HFF-Myc (cell line): Measurements from ENCODE around the gene OSBPL5.
"Not testable (repeated sequence)": the region's sequence is repeated elsewhere in the genome, so short reads cannot be mapped to it uniquely, and the experiment has no call there.

Experiments used
- DNase-seq: peaks from one replicate; pipeline ENCODE4 v3.0.0-alpha.2; 2011; ENCODE audit warnings: low read depth; ENCODE audit errors: extremely low read depth
- H3K4me3 ChIP-seq: replicated peaks from 2 replicates; pipeline ENCODE4 v1.5.1; 2011; ENCODE audit warnings: low read depth, mild to moderate bottlenecking, control low read depth, low read length
- TF ChIP-seq, protein P1 (sequence below): IDR thresholded peaks from 2 replicates; pipeline ENCODE4 v1.5.1; 2012; ENCODE audit warnings: mild to moderate bottlenecking, low read depth, low read length, control low read depth; ENCODE audit errors: missing control alignments

The OSBPL5 gene

DNA sequence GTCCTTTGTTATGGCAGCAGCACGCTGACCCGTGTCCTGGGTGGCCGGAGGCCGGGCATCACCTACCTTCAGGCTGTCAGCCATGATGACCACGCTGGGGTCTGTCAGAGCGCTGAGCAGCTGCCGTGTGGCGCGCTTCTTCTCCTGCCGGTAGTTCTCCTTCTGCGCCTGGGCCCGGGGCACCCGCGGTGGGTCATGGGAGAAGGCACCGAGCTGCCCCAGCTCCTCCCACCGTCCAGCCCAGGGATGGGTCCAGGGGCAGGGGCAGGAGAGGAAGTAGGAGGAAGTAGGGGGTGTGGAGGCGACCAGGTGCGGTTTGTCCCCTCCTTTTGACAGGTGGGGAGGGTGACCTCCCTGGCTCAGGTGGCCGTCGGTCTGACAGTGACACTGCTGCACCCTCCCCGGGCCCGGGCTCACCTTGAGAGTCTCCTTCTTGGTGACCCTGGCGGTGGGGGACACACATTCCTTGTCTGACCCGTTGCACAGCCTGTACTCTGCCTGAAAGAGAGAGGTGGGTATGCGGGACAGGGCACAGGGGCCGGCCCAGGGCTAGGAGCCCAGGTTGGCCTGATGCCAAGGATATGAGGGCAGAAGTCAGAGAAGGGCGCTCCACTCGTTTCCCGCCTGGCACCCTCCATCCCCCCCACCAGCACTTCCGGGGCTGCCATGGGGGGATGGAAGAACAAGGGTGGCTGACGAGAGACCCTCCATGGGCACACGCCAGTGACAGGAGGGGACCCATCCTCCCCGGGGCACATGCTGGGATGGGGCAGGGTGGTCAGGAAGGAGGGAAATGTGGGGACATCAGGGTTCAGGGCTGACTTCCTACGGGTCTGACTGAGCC, 43.0 kb downstream of the OSBPL5 start:
- no peak for DNase-seq
- no peak overlapping the region for H3K4me3 ChIP-seq
- TF ChIP-seq, protein P1, sequence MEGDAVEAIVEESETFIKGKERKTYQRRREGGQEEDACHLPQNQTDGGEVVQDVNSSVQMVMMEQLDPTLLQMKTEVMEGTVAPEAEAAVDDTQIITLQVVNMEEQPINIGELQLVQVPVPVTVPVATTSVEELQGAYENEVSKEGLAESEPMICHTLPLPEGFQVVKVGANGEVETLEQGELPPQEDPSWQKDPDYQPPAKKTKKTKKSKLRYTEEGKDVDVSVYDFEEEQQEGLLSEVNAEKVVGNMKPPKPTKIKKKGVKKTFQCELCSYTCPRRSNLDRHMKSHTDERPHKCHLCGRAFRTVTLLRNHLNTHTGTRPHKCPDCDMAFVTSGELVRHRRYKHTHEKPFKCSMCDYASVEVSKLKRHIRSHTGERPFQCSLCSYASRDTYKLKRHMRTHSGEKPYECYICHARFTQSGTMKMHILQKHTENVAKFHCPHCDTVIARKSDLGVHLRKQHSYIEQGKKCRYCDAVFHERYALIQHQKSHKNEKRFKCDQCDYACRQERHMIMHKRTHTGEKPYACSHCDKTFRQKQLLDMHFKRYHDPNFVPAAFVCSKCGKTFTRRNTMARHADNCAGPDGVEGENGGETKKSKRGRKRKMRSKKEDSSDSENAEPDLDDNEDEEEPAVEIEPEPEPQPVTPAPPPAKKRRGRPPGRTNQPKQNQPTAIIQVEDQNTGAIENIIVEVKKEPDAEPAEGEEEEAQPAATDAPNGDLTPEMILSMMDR, result no peak

DNA sequence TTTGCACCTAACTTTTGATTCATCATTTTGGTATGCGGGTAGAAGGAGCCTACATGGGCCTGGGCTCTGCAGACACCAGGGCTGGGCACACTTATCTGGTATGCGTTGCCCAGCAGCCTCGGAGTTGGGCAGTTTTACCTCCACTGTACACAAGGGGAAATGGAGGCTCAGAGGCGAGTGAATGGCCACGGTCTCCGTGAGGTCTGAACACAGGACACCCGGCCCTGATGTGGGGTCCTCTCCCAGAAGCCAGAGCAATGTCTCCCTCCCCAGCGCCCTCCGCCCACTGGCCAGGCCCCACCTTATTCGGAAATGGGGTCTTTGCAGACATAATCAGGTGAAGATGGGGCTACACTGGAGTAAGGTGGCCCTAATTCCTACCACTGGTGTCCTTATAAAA, 43.7 kb downstream of the OSBPL5 start:
- no peak overlapping the region for H3K4me3 ChIP-seq
- TF ChIP-seq, protein P1, result no peak
- DNase-seq, result no peak

DNA sequence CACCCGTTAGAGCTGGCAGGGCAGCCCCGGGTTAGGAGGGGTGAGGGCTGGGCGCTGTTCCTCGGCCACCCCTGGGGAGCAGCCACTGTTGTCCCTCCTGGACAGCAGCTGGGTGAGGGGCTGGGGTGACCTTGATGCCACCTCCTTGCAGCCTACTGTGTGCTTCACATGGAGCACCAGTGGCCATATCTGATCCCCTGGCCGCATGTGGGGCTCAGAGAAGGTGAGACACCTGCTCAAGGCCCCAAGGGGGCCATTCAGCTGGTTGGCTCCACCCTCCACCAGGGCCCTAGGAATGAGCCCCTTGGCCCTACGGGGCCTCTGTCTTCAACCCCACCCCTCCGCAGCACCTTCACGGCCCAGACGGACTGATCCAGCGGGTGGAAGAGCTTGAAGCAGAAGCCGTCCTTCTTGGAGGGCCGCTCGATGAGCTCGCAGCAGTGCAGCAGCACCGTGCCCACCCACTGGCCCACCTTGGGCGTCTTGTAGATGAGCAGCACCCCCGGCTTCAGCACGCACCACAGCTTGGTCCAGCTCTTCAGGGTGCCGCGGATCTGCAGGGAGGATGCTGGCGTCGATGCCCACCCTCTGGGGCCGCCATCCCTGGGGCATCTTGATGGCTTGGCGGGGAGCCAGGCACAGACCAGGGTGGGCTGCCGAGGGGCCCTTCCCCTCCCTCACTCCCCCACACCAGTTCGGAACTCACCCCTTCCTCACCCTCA, 44.9 kb downstream of the OSBPL5 start:
- no peak for DNase-seq
- TF ChIP-seq, protein P1, result no peak
- H3K4me3 ChIP-seq, result no peak overlapping the region

DNA sequence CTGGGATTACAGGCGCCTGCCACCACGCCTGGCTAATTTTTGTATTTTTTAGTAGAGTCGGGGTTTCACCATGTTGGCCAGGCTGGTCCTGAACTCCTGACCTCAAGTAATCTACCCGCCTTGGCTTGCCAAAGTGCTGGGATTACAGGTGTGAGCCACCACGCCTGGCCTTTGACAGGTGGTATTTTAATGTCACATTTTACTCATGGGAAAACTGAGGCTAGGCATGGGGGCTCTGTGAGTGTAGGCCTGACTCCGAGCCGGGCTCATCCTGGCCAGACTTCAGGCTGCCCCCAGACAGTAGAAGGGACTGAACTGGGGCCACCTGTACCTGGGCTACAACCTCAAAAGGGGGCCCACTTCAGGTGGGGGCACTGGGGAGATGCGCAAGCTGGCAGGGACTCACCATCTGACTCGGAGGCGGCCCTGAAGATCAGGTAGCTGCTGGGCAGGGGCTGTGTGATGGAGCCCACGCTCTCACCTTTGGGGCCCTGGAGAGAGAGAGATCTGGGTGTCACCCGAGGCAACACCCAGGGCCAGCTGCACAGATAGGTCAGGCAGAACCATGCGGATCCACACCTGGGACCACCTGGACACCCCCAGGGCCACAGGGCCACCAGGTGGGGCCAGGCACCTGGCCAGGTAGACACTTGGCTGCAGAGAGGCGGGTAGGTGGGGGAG, 45.8 kb downstream of the OSBPL5 start:
- H3K4me3 ChIP-seq, result no peak overlapping the region
- TF ChIP-seq, protein P1, result no peak
- no peak for DNase-seq

DNA sequence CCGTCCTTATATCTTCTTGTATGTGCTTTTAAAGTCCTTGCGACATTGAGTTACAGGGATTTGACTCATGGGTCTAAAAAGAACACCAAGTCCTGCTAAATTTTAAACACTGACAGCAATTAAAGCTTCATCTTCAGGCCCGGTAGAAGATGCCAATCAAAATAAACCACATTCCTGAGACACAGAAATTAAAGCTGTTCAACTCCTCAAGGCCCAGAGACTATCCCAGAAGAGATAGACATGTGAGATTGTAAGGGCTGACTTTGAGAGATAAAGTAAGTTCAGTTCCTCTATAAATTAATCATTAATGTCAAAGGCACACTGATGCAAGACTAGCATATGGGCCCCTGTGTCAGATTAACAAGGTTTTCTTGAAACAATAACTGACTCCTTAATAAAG, 49.8 kb downstream of the OSBPL5 start:
- TF ChIP-seq, protein P1, result no peak
- no peak for DNase-seq
- no peak overlapping the region for H3K4me3 ChIP-seq

DNA sequence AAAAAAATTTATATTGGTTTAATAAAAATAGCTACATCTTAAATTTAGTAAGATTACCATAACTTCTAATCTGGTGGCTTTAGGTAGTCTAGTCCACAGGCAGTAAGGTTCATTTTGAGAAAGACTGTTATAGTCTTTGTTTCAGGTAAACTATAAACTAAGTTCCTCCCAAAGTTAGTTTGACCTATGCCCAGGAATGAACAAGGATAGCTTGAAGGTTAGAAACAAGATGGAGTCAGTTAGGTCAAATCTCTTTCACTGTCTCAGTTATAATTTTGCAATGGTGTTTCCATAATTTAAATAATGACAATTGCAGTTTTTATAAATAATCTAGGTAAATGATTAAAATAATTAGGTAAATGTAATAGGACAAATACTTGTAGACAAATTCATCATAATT, 51.4 kb downstream of the OSBPL5 start:
- DNase-seq, H3K4me3 ChIP-seq: not testable (repeated sequence)
